NCI-H128 (cell line): Measurements from ENCODE around the gene CTNNA2.

Source experiments
- DNase-seq: peaks from one replicate; lab custom pipeline; 2025; ENCODE audit not compliant: unreplicated experiment; lab: John Stamatoyannopoulos, UW

Gene CTNNA2

DNA sequence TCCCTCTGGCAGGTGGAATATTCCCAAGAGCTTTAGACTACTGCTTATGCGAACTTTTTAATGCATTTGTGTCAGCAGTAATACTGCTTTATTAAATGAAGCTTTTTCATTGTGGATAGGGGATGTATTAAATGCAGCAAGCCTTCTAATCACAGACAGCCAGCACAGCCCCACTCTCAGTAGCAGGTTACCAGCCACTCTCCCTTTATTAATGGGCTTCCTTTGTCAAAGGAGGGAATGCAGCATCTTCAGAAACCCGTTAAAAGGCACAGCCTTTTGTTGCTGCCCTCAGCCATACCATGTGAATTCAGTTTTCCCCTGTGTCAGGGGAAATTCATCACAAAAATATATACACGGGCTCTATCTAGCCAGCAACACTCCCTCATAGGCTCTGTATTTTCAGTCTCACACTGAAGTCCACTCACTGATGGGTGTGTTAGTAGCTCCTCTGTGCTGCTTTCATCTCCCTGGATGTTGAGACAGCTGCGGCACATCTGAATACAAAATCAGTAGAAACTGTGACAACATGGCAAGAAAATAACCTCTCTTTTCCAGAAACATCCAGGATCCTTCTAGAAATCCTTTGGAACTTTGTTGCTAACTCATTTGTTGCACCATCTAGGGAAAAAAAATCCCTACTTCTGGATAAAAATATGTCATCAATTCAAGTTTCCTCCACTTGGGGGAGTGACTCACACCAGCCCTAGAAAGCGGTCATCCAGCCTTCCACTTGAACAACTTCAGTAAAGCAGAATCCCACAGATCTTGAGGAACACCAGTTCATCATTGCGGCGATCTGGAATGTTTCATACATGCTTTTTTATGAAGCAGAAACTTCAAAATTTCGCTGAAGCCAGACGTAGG is 743.3 kb downstream of the CTNNA2 start:
- no peak for DNase-seq

DNA sequence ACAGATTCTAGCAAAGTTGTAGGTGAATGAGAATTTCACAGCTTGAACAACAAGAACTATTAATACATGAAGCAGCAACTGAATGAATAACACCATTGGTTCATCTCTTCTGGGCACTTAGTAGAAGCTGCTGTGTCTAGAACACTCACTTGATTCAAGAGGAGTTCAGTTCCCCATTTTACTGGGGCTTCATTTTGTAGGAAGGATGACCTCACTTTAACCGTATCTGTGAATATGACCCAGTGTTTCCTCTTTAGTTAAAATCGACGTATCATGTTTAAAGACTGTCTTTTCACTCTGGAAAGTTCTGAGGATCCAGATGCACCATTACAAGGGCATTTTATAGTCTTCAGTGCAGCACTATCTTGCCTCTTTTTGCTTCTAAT is 743.9 kb downstream of the CTNNA2 start:
- no peak for DNase-seq

DNA sequence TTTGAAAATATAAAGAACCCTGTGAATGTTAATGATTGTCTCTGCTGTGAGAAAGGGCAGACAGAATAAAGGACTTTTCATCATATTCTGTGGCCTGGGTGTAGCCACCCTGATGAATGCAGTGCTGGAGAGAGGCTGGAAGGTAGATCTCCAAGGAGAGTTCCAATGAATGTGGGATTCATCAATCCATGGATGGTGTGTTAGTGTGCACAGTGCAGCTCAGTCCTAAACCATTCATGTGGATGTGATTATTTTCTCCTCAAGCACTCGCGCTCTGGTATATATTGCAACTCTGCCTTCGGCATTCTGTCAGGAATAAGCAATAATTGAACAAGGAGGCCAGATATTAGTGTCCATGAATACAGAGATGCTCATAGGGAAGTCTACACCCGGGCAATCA is 744.6 kb downstream of the CTNNA2 start:
- no peak for DNase-seq

DNA sequence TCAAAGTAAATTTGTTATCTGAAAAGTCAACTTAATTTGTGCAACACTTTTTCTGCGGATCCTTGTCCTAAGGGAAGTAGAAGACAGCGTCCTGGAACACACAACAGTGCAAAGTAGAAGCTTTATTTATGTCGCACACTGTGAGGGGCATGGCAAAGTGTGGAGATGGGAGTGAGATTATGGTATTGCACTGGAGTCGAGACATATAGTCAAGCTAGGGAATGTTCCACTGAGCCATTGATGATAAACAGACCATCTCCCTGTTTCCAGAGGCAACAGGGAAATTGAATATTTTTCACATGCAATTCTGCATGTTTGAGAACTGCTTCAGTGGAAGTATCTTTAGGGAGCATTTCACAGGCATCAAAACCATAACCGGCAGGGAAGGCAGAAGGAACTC is 745.5 kb downstream of the CTNNA2 start:
- no peak for DNase-seq

DNA sequence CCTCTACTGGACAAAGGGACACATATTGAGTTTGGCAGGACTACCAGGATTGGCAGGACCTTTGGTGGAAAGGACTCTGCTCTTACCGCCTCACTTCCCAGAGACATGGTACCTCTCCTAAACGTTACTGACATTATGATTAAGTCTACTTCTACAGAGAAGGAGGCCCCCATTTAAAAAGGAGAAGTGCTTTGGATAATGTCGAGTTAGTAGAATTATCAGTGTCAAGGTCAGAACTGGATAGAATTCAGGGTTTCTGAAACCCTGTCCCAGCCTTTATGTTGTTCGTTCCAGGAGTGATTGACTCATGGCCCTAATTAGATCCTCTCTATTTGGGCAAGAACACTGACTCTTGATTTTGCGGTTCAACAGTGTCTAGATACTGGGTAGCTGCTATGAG is 745.9 kb downstream of the CTNNA2 start:
- DNase-seq, result no peak

DNA sequence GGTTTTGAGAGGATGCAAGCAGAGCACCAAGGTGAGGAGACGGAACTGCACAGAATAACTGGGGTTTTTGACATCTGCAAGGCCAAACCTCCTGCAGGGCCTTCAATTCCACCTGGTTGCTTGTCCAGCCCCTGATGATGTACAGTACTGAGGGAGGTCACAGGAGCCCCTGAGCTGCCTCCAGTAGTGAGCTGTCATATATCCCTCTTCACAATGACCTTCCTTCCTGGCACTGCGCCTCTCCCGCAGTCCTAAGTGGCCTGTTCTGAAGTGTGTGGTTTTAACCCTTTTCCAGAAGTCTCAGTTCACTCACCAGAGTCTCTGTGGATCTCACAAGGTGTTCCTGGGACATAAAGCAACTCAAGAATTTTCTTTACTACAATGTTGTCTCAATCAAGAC is 746.4 kb downstream of the CTNNA2 start:
- no peak for DNase-seq

DNA sequence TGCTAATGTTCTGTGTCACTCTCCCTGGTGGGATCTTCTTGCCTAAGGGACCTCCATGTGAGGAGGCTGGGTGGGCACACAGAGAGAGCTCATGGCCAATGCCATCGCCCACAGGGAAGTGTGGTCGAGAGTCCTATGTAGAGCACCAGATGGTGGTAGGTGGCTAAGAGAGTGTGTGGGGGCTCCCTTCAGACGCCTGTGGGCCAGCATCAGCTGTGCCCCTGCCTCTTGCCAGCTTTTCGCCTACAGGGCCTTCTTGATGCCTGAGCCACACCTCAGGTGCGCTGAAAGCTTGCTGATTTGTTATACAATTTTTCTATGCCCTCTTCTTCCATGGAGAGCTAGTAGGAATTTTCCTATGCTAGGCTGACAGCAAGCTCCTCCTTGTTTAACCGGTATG is 753.4 kb downstream of the CTNNA2 start:
- no peak for DNase-seq

DNA sequence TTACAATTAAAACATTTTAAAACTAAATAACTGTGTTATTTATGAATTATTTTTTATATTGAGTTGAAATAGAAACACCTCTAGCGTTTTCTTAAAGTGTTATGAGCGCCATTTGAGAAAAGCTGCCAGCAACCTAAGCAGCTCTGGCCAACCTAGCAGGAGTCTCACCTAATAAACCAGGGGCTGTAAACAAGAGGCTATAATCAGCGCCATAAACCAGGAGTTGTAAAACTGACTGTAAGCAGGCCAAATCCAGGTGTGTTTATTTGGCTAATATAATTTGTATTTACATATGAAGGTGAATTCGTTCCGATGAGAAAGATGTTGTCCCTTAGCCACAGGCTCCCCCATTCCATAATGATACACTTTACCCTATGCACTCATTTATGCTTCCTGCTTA is 757.0 kb downstream of the CTNNA2 start:
- DNase-seq, result no peak

DNA sequence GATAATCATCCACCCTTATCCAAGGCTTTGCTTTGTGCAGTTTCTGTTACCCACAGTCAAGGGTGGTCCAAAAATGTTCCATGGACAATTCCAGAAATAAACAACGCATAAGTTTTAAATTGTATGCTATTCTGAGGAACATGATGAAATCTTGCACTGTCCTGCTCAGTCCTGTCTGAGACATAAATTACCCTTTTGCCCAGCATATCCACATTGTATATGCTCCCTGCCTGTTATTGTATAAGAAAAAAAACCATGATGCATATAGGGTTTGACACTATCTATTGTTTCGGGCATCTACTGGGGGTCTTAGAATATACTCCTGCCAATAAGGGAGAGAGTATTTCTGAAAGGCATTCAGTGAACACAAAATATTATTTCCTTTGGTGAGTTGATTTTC is 767.7 kb downstream of the CTNNA2 start:
- no peak for DNase-seq

DNA sequence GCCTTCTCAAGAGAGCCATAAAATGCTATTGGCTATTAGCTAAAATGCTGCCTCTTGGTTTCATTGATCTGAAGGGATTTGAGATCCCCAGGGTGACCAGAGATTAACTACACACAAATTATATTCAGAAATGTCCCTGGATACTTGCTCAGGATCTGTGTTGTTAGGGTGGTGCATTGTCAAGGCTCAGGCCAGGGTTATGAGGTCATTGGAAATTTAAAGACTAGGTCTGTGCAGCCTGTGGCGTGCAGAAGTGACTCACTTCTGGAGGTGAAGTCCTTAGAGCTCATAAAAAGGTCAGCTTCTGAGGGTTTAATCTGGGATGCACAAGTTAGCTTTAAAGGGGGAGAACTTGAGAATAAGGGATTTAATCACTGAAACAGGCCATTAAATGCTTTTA is 768.2 kb downstream of the CTNNA2 start:
- no peak for DNase-seq

DNA sequence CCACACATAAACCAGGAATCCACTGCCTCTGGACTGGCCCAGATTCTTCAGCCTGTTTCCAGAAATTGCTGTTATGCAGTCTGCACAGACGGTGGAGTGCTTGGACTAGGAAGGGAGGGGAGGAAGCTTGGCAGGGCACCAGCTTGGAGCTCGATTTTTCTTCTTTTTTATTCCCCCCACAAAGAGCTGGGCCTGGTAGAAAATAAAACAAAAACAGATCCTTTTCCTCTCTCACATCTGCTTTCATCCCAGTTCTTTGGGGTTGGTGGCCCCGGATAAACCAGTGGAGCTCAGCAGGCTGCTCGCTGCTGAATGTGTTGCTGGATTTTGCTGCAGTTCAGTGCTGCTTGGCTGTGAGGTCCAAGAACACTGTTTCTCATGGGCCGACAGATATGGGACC is 775.7 kb downstream of the CTNNA2 start:
- DNase-seq, result no peak

DNA sequence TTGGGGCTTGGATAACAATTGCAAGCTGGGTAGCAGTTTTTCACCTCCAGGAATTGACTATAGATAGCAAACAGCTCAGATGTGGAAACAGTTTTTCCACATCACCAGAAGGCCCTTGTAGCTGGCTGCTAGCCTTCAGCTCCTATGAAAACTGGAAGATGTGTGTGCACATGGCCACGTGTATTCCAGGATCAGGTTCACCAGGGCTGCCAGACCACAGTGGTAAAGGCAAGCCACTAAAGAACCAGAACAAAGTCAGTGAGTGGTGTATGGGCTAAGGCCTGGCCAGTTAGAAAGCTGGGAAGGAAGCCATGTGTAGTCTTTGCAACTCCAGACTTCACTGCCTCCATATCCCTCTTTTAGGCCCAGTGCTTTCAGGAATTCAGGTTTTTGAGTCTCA is 778.8 kb downstream of the CTNNA2 start:
- no peak for DNase-seq

DNA sequence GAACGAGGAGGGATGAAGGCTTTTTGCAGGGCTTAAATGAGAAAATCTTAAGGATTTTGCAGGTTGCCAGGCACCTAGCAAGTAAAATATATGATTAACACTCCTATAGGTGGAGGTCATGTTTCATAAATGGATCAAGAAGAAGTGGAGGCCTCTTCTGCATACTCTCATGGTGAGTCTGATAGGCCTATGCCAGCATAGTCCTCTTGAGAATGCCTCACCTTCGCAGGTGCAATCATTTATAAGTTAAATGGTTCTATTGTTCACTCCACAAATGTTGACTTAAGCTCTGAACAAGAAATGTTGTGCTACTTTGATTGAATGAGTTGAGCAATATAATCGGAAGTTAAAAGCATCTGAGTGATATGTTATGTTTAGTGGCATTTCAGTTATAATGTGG is 779.6 kb downstream of the CTNNA2 start:
- DNase-seq, result no peak

DNA sequence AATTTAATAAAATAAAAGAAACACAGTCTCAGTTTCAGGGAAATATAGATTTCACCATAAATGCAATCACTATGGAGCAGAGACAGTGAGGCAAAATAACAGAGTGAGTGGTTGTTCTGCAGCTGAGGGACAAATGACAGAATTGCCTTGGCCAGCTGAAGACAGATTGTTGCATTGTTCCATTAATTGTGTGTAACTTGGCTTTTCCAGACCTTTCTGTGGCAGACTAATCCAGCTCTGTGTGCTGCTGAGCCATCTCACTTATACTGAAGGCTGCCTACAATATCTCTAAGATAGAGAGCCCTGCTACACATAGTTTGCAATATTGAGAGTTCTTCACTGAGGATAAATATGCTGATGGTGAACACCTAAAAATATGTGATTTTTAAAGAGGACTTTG is 780.2 kb downstream of the CTNNA2 start:
- DNase-seq, result no peak

DNA sequence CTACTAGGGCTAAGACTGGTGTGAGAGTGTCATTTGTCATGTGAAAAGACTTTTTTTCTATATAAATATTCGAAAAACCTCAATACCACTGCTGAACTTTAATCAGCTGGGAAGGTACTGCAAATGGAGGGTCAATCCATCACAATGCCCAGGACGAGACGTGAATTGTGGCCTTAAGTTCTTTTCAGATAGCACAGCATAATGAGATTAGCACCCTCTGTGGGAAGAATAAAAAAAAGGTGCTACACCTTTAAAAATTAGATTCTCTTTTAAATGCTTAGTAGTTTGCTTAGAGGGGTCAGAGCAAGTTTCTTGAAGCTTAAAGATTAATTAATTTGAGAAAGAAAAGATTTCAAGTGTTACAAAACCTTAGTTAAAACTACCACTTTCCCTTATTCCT is 786.1 kb downstream of the CTNNA2 start:
- DNase-seq, result no peak

DNA sequence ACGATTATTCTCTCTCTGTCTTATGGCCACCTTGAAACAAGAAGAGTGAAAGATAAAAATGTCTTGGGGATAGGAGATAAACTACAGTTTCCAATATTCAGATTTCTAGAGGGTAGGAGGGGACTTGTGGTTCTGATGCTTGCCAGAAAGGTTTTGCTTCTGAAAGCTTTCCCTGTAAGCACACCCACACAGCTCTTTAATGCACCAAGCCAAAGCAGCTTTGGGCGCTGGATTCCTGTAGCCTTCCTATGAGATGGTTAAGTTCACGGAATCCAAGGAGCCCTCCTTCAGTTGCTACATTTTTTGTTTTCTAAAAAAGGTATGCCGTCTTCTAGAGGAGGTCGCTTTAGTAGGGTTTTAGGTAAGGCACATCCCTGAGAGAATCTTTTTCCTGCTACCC is 786.8 kb downstream of the CTNNA2 start:
- no peak for DNase-seq

DNA sequence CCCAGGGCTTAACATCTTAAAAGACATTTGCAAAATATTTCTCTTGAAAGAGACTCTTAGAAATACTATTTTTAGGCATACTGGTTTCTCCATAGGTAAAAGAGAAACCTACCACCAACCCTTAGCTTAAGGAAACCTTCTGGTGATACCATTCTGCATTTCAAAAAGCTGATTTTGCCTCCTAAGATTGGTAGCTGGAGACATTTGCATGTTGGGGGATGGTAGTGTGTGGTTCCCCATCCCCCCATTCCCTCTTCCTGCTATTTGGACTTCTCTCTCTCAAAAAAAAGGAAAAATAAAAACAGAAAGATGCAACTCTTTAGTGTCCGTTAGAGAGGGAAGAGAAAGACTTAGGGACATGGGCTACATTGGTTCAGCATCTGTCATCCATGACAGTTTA is 787.5 kb downstream of the CTNNA2 start:
- no peak for DNase-seq

DNA sequence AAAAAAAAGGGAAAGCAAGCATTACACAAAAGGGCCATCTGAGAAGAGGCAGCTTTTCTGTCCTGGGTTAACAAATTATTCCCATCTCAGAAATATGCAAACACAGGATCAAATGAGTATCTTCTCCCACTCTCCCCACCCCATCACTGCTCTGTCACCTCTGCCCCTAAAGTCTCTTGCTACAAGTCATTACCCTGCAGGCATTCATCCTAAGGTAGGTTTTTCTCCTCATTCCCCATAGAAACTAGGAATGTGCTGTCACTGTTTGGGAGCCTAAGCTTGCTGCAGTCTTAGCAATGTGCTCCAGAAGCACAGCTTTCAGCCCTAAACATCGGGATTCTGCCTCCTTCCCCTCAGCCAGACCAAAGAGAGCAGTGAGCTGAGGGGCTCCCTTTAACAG is 788.1 kb downstream of the CTNNA2 start:
- DNase-seq, result no peak

DNA sequence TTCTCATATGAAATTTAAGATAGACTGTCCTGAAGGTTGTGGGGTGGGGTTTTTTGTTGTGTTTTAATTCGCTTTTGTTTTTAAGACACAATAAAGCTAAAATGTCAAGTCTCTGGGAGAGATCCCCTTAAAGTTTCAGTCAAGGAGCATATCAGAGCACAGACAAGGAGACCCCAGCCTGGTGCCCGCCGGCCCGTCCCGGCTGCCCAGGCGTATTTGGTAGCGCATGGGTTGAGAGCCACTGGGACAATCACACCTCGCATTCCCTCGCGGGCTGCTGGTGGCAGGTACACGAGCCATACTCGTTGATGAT is 789.1 kb downstream of the CTNNA2 start:
- DNase-seq, result no peak

DNA sequence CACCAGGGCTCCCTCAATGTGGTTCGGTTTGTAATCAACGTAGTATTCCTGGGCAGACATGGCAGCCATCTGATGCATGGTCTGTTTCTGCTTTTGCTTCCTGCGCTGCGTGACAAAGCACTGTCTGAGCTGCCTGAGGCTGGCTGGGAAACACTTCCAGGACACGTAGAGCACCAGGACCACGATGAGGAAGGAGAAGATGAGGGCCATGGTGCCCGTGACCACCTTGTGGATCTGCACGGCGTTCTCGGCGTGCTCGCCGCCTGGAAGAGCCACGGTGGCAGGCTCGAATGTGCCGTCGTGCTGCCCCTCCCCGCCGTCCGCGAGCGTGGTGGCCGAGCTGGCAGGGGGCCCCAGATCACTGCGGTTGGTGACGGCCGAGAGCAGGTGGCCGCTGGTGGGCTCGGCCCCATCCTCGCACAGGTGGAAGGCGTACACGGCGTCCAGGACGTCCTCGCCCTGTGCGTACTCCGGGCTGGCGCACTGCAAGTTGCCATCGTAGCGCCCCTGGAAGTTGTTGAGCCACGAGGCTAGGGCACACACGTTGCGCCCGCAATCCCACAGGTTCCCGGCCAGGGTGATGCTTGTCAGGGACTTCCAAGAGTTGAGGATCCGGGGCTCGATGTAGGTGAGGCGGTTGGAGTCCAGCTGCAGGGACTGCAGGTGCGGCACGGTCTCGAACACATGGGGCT is 789.6 kb downstream of the CTNNA2 start:
- DNase-seq, result no peak

DNA sequence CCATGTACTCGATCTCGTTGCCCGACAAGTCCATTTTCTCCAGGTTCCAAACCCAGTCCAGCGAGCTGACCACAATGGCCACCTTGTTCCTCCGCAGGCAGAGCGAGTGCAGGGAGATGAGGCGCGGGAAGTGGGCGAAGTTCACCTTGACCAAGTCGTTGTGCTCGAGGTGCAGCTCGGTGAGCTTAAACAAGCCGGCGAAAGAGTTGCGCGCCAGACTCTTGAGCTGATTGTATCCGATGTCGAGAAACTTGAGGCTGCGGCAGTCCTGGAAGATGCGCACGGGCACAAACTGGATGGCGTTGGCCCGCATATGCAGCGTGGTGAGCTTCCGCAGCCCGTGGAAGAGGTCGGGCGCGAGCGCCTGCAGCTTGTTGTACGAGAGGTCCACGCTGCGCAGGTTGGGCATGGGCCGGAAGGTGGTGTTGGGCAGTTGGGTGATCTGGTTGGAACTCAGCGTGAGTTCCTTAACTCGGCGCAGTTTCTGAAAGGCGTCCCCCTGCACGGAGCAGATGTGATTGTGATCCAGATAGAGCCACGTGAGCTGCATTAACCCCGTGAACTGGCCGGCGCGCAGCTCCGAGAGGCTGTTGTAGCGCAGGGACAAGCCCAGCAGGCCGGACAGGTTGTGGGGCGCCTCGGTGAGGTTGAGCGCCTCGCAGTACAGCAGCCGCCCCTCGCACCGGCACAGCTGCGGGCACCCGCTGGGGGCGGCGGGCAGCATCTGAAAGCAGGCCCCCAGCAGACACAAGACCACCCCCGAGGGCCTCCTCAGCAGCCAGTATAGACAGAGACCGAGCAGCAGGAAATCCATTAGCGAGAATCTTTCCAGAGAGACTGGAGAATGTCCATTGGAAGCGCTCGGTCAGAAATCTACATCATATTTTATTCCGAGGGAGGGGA is 790.4 kb downstream of the CTNNA2 start:
- DNase-seq, result no peak
